Ishikawa (cell line): ENCODE results near the gene ERMN.

ENCODE experiments used
- CEBPB ChIP-seq: IDR thresholded peaks from 2 replicates; pipeline ENCODE4 v1.6.1; 2012
- CREB1 ChIP-seq: IDR thresholded peaks from 2 replicates; pipeline ENCODE4 v1.6.1; 2012; ENCODE audit warnings: low read depth
- EGR1 ChIP-seq: IDR thresholded peaks from 2 replicates; pipeline ENCODE4 v1.6.1; 2012
- EP300 ChIP-seq: IDR thresholded peaks from 2 replicates; pipeline ENCODE4 v1.6.1; 2012; ENCODE audit warnings: borderline replicate concordance
- FOXM1 ChIP-seq: IDR thresholded peaks from 2 replicates; pipeline ENCODE4 v1.6.1; 2012; ENCODE audit warnings: low read depth, borderline replicate concordance
- MAX ChIP-seq: IDR thresholded peaks from 2 replicates; pipeline ENCODE4 v1.6.1; 2012
- NFIC ChIP-seq: IDR thresholded peaks from 2 replicates; pipeline ENCODE4 v1.6.1; 2012
- RAD21 ChIP-seq: IDR thresholded peaks from 2 replicates; pipeline ENCODE4 v1.6.1; 2012; ENCODE audit warnings: low read depth
- REST ChIP-seq: IDR thresholded peaks from 2 replicates; pipeline ENCODE4 v1.6.1; 2012; ENCODE audit warnings: low read depth, mild to moderate bottlenecking
- TAF1 ChIP-seq: IDR thresholded peaks from 2 replicates; pipeline ENCODE4 v1.6.1; 2012; ENCODE audit warnings: low read depth, mild to moderate bottlenecking
- TCF12 ChIP-seq: IDR thresholded peaks from 2 replicates; pipeline ENCODE4 v1.6.1; 2012; ENCODE audit warnings: low read depth
- TEAD4 ChIP-seq: IDR thresholded peaks from 2 replicates; pipeline ENCODE4 v1.6.1; 2012
- USF1 ChIP-seq: IDR thresholded peaks from 2 replicates; pipeline ENCODE4 v1.6.1; 2012
- YY1 ChIP-seq: IDR thresholded peaks from 2 replicates; pipeline ENCODE4 v1.6.1; 2012; ENCODE audit warnings: low read depth
- ZBTB7A ChIP-seq: IDR thresholded peaks from 2 replicates; pipeline ENCODE4 v1.6.1; 2012; ENCODE audit warnings: low read depth

ERMN gene

GRCh38 chr2:157325786-157326185 is at the start of gene ERMN:
TSS of gene ERMN (minus strand) at chr2:157325824. CDS start at chr2:157325642, 182 bp downstream.
- TF ChIP-seq YY1 (no peak), NFIC (no peak), MAX (no peak), TAF1 (no peak), RAD21 (no peak), TCF12 (no peak), EP300 (no peak), ZBTB7A (no peak), USF1 (no peak), CEBPB (no peak), REST (no peak), CREB1 (no peak), TEAD4 (no peak), EGR1 (no peak), FOXM1 (no peak)

- no peak for TF ChIP-seq NFIC
- no peak for TF ChIP-seq CEBPB
- no peak for TF ChIP-seq EP300
- TF ChIP-seq ZBTB7A: no peak
- no peak for TF ChIP-seq EGR1
- no peak for TF ChIP-seq TCF12
- TF ChIP-seq YY1: no peak
- no peak for TF ChIP-seq RAD21
- no peak for TF ChIP-seq USF1
- TF ChIP-seq REST: no peak
- TF ChIP-seq FOXM1: no peak
- TF ChIP-seq TAF1: no peak
- TF ChIP-seq TEAD4: no peak
- TF ChIP-seq MAX: no peak
- TF ChIP-seq CREB1: no peak
These were observed 49.8 kb upstream of the ERMN start for GRCh38 chr2:157375384-157375783.

GRCh38 chr2:157367704-157368103 is 42.1 kb upstream of the ERMN start:
- TF ChIP-seq CREB1 (no peak), TAF1 (no peak), FOXM1 (no peak), EP300 (no peak), RAD21 (no peak), TEAD4 (no peak), USF1 (no peak), CEBPB (no peak), YY1 (no peak)

GRCh38 chr2:157364257-157364974 is 38.8 kb upstream of the ERMN start:
- TF ChIP-seq EGR1 (no peak), CREB1 (no peak), EP300 (no peak), TCF12 (no peak), YY1 (no peak), MAX (no peak), RAD21 (no peak), FOXM1 (no peak)

- TF ChIP-seq EGR1: no peak
- no peak for TF ChIP-seq ZBTB7A
- TF ChIP-seq MAX: no peak
- TF ChIP-seq NFIC: no peak
- no peak for TF ChIP-seq CREB1
- TF ChIP-seq USF1: no peak
- no peak for TF ChIP-seq RAD21
These were observed 38.0 kb upstream of the ERMN start for GRCh38 chr2:157363612-157364101.
